ENCODE data around the gene SLC34A1.
"Not testable (repeated sequence)": the region's sequence is repeated elsewhere in the genome, so short reads cannot be mapped to it uniquely, and the experiment has no call there.

Gene SLC34A1

GRCh38 chr5:177414481-177414880 lies 30.2 kb downstream of the SLC34A1 start:
- DNase-seq: no peak

GRCh38 chr5:177417081-177417480 lies 32.8 kb downstream of the SLC34A1 start:
- DNase-seq: not testable (repeated sequence)

DNA sequence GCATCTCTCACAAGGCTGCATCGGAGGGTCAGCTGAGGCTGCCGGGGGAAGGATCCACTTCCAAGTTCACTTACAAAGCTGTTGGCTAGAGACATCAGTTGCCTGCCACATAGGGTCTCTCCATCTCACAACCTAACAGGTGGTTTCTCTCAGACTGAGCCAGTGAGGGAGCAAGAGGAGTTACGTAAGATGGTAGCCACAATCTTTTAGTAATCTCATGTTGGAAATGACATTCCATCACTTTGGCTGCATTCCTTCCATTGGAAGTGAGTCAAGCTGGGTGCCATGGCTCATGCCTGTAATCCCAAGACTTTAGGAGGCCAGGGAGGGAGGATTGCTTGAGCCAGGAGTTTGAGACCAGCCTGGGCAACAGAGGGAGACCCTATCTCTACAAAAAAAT lies 34.8 kb downstream of the SLC34A1 start:
- no peak for DNase-seq

DNA sequence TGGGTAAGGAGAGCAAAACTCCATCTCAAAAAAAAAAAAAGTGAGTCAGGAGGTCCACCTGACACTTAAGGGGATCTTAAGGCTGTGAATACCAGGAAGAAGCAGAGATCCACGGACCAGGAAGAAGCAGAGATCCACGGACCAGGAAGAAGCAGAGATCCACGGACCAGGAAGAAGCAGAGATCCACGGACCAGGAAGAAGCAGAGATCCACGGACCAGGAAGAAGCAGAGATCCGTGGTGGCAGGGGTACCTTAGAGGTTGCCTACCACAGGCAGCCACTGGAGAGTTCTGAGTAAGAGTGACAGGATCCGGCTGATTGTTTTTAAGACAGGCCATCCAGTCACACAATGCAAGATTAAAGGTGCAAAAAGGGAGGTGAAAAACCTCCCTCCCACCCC lies 36.2 kb downstream of the SLC34A1 start:
- DNase-seq: not testable (repeated sequence)

- no peak for DNase-seq
Observed at GRCh38 chr5:177421062-177421798, 37.0 kb downstream of the SLC34A1 start.

GRCh38 chr5:177423671-177424070 lies 39.4 kb downstream of the SLC34A1 start:
- DNase-seq: no peak

DNA sequence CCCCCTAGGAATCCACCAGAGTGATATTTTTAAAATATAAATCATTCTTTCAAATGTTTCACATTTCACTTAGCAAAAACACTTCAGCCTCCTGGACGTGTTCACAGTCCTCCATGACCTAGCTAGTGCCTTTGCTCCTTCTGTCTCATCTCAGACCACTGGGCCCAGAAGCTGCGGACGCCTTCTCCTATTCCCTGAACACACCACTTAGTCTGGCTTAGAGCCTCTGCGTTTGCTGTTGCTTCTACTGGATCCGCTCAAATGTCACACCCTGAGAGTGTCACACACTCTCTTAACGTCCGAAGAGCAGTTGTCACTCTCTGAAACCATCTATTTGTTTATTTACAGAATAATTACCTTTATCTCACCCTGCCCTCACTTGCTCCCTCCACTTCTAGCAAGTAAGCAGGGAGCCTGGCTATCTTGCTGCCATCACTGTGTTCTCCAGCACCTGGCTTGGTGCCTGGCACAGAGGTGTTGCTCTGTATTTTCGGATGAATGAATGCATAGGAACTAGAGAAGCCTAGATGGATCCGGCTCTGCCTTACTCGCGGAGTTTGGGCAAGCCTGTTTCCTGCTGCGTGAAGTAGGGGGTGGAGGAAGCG lies 41.1 kb downstream of the SLC34A1 start:
- DNase-seq: no peak

DNA sequence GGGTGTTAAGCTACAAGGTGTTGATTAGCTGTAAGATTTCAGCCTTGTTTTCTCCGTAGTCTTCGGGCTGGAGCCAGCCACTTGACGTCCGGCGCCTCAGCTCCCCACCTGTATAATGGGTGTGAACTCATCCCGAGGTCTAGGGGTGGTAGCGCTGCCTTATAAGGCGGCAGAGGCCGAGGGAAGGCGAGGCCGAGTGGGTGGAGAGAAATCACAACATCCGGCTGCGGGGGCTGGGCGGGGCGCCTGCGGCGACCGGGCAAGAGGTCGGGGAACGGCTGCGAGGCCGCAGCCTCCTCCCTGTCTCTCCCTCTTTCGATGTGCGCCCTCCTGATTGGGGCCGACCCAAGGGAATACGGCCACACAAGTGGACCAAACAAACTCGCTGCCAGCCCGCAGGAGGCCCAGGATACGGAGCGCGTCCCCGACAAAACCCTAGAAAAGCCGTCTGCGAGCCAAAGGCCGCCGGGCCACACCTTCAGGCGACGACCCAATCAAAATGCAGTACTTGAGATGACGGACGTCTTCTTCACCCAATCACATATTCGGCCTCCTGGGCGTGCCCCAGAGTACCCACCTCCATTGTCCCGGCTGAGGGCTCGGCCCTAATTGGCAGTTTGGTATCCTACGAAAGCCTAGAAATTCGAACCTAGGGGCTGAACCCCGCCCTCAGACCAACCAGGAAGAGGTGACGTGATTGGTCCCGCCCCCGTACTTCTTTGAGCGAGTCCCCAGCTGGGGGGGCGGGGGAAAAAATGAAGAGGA lies 41.7 kb downstream of the SLC34A1 start:
- DNase-seq: peak; percentile 100

DNA sequence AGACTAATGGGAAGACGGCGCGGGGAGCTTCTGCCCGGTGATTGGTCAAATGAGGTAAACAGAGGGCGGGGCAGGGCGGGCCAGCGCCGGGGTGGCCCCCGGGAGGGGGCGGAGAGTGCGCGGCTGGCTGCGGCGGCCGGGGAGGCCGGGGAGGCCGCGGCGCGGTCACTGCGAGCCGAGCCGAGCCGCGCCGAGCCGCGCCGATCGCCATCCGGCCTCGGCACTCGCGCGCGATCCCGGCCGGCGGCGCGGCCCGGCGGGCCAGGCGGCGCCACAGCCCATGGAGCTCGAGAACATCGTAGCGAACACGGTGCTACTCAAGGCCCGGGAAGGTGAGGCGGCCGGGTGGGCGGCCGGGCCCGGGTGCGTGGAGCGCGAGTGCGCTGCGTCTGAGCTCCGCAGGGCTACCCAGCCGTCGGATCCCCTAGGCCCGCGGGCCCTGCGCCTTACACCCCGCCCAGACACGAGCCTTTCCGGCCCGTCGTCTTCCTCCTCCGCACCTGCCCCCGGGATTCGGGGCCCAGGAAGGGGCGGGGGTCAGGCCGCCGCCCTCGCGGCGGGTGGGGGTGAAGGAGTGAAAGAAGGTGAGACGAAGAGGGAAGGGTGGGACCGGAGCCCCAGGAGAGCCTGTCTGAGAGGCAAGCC lies 42.5 kb downstream of the SLC34A1 start, which contains the start of gene GRK6:
GRK6 (plus strand) TSS at position 111 of the 645 bp plus-strand sequence; CDS start at position 281, 170 bp downstream.
- DNase-seq: no peak

GRCh38 chr5:177427211-177427822 lies 43.1 kb downstream of the SLC34A1 start:
- no peak for DNase-seq

DNA sequence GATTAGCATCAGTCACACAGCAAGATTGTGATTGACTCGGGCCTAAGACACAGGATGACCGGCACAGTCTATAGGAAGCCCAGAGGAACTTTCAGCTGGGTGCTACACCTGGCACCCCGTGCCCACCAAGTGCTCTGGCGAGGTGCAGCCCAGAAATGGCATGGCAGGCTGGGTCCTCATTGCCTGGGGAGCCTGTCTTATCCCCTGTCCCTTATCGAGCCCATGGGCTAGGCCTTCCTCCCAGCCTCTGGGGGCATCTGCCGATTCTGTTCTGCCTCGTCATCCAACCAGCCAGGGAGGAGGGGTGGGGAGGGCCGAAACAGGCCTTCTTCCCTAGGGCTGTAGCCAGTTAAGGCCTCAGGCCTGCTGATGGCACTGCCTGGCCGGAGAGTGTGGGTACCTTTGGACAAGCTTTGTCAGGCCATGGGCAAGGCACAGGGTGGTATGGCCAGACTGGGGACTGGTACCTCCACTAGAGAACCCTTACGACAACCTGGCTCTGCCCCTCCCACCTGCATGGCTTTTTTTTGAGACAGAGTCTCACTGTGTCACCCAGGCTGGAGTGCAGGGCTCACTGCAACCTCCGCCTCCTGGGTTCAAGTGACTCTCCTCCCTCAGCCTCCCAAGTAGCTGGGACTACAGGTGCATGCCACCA lies 43.8 kb downstream of the SLC34A1 start:
- DNase-seq: no peak

DNA sequence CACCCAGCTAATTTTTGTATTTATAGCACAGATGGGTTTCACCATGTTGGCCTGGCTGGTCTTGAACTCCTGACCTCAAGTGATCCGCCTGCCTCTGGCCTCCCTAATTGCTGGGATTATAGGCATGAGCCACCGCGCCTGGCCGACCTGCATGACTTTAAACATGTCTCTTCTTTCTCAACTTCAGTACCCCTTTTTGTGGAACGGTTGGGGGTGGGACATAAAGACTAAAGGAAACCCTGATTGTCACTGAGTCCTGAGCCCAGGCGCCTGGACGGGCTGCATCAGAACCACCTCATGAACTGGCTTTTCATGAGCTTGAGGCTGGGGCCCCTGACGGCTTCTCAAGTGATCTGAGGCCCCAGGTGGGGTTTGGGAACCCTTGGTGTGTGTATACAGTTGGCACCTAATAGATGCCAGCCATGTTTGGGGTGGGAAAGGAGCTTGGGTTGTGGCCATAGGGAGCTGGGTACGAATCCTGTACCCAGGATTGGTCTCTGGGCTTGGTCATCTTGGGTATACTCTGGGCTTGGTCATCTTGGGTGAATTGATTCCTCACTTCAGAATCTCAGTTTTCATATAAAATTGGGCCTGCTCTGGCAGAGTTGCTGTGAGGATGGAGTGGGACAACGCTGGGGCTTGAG lies 44.5 kb downstream of the SLC34A1 start:
- DNase-seq: no peak

- no peak for DNase-seq
Observed at GRCh38 chr5:177429248-177430040, 45.2 kb downstream of the SLC34A1 start.

DNA sequence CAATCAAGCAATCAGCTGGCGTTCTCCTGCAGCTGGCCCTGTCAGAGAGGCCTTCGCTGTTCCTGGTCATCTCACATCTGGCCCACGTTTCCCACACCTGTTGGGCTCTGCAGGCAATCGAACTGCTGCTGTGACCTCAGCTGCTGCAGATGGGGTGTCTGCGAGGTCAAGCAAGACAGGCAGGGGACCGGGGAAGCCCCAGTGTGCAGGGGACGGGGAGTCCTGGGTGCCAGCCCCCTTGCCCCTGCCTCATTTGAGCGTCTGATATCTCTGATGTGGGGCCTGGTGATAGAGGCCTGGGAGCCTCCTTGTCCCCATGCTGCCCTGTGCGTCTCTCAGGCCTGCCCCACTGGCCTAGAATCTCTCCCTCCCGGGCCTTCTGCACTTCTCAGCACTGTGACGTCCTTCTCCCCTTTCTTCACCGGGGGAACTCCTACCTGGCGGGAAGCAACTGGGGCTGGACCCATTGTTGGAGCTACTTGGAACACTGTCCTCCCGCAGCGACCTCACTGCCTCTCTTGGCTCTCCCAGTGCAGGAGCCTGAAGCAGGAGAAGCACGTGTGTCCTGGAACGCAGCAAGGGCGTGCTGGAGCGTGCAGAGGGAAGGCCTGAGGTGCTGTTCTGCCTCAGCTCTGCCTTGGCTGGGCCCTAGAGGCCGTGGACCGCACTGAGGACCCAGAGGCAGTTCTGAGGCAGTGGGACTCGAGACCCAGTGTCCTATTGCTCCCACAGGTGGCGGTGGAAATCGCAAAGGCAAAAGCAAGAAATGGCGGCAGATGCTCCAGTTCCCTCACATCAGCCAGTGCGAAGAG lies 46.1 kb downstream of the SLC34A1 start:
- DNase-seq: no peak

GRCh38 chr5:177430972-177431316 lies 46.7 kb downstream of the SLC34A1 start:
- DNase-seq: no peak

DNA sequence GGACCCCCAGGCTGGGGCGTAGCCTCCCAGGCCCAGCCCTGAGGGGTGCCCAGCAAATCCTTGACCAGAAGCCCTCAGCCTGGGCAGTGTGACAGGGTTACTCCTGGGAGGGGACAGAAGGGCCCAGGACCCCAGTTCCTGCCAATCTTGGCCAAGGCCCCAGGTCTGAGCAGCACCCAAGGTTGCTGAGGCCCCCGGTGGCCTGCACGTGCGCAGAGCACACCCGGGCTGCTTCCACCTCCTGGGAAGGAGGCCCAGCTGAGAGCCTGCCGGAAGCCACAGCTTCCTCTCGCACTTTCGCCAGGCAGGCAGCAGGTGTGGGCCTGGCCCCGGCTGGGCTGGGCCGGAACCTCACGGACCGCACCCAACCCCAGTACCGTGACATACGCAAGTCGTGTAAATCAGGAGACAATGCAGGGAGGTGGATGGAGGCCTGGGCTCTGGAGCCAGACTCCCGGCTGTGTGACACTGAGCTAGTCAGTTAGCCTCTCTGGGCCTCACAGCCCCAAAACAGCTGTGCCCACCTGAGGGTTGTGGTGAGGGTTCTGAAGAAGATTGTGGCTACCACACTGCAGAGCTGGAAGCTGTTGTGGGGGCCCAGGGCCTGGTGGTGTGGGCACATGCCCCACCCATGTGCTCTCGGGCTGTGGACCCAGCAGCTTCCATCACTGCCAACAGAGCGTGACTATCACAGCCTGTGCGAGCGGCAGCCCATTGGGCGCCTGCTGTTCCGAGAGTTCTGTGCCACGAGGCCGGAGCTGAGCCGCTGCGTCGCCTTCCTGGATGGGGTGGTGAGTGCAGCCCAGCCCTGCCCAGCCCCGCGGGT lies 47.3 kb downstream of the SLC34A1 start:
- DNase-seq: no peak

GRCh38 chr5:177432143-177432838 lies 48.1 kb downstream of the SLC34A1 start:
- DNase-seq: no peak

- DNase-seq: no peak
Observed at GRCh38 chr5:177432839-177433657, 48.8 kb downstream of the SLC34A1 start.
